Lung (tissue), 12 donors: ENCODE measurements around the gene CXCL17. TPM values are rescaled to one million over a fixed set of nuclear protein-coding genes. Genes with fewer than 3 reads are reported as not detected.

Experiments used
- ATAC-seq: fragments of 200-7000 bp; cut with Tn5 transposase; one replicate; pipeline ENCODE4 v1.9.1; 2020; ENCODE audit warnings: moderate number of reproducible peaks; ENCODE audit not compliant: insufficient read depth, low FRiP score
- DNase-seq, 3 donors: peaks; one replicate each; pipeline ENCODE4 v3.0.0-alpha.2; 2013 to 2017
- H3K27ac ChIP-seq, 2 donors: one replicate each; pipeline ENCODE4 v1.5.1; 2013; ENCODE audit warnings: mild to moderate bottlenecking in 2 of 2, moderate library complexity in 2 of 2, control low read depth in 1 of 2, inconsistent platforms in 1 of 2, low read depth in 1 of 2, low read length in 1 of 2
- H3K27me3 ChIP-seq, 3 donors: one replicate each; pipeline ENCODE4 v1.5.1; 2013; ENCODE audit warnings: low read length in 2 of 3; ENCODE audit not compliant: control insufficient read depth in 3 of 3, insufficient read depth in 3 of 3
- H3K36me3 ChIP-seq, 4 donors: one replicate each; pipeline ENCODE4 v1.5.1; 2013; ENCODE audit warnings: low read length in 4 of 4, mild to moderate bottlenecking in 1 of 4, moderate library complexity in 1 of 4; ENCODE audit not compliant: control insufficient read depth in 4 of 4, insufficient read depth in 4 of 4
- H3K4me1 ChIP-seq, 5 donors: one replicate each; pipeline ENCODE4 v1.5.1; 2013; ENCODE audit warnings: low read length in 5 of 5, mild to moderate bottlenecking in 2 of 5, moderate library complexity in 1 of 5; ENCODE audit not compliant: control insufficient read depth in 5 of 5, insufficient read depth in 5 of 5
- H3K4me3 ChIP-seq: one replicate; pipeline ENCODE4 v1.5.1; 2013; ENCODE audit warnings: mild to moderate bottlenecking, control low read depth, moderate library complexity
- H3K9ac ChIP-seq, 2 donors: one replicate each; pipeline ENCODE4 v1.5.1; 2013; ENCODE audit warnings: low read length in 2 of 2, control low read depth in 1 of 2; ENCODE audit not compliant: insufficient read depth in 1 of 2
- H3K9me3 ChIP-seq, 4 donors: one replicate each; pipeline ENCODE4 v1.5.1; 2013; ENCODE audit warnings: low read length in 3 of 4, mild to moderate bottlenecking in 1 of 4, moderate library complexity in 1 of 4; ENCODE audit not compliant: control insufficient read depth in 4 of 4, insufficient read depth in 3 of 4
- CTCF ChIP-seq: IDR thresholded peaks from 2 replicates; pipeline ENCODE4 v1.5.1; 2012; ENCODE audit warnings: mild to moderate bottlenecking; ENCODE audit errors: control extremely low read depth, extremely low read depth
- WGBS, 2 donors: extraction: QIAGEN DNeasy Blood & Tissue Kit; methylation state at CpG; one replicate each; pipeline ENCODE4 v1.1.7; 2013; 5-methylcytosine and 5-hydroxymethylcytosine counted together
- polyA plus RNA-seq, 2 donors: library from polyadenylated mRNA; stranded (reverse); fragments of 200-250 nt; gene quantifications; one replicate each; pipeline ENCODE4 v1.2.1, GENCODE V29; 2013
- total RNA-seq, 2 donors: library from RNA; depleted of rRNA in 1 of 2; stranded (reverse); fragments of >200 nt in 1 of 2; gene quantifications; one replicate each; pipeline ENCODE4 v1.2.1, GENCODE V29; 2014 to 2021
- donor health status: control.
- donor health status: control.
- donor health status: Bipolar disorder and iron deficiency.
- donor health status: healthy.
- donor health status: DM: yes; HTN: yes; CAD: no.

Gene CXCL17
- total and polyA plus RNA-seq, 4 donors, result 98.9 to 688 (median 221) TPM

- Histone ChIP-seq H3K4me1 (peaks cover 2 to 22% (median 8%) of the 10 kb centered on the region in 5 donors), H3K9me3 (no peaks in the 10 kb centered on the region), H3K36me3 (no peaks in the 10 kb centered on the region), H3K4me3 (peak overlapping the region; percentile 7), H3K27ac (peak overlapping the region; percentile 62 to 78), H3K27me3 (peaks cover 0 to 7% (median 0%) of the 10 kb centered on the region in 3 donors), H3K9ac (peak overlapping the region; percentile 93 to 95)
- peak; percentile 96 for ATAC-seq
- no peak for TF ChIP-seq CTCF
- 2 to 5% methylated on average over 42 of the region's 42 CpGs for WGBS, 2 donors
- DNase-seq, result peak; percentile 99 to 100 (median 100)
Observed at GRCh38 chr19:42396381-42397262, 46.1 kb downstream of the CXCL17 start.

DNA sequence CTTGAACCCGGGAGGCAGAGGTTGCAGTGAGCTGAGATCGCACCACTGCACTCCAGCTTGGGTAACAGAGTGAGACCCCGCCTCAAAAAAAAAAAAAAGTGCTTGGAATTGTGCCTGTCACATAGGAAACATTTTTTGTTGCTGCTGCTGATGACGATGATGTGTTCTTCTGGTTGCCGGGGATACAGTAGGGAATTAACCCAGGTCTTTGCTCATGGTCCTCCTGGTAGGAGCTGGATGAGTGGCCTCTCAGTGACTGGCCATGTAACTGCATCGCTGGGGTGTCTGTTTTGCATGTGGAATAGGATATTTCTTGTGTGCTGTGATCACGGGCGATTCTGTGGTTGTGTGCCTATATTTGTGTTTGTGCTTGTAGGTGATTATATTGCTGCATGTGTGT, 48.0 kb downstream of the CXCL17 start:
- no peak overlapping the region for H3K27ac ChIP-seq
- no peak overlapping the region for H3K9ac ChIP-seq
- H3K27me3 ChIP-seq, result peaks cover 0 to 23% (median 10%) of the 10 kb centered on the region in 3 donors
- no peak for TF ChIP-seq CTCF
- peak in 1 of 3 donors; percentile 22 for DNase-seq
- H3K36me3 ChIP-seq, result no peaks in the 10 kb centered on the region
- H3K9me3 ChIP-seq, result peaks cover 0 to 2% (median 0%) of the 10 kb centered on the region in 4 donors
- 85 to 95% methylated on average over 8 of the region's 8 CpGs for WGBS, 2 donors
- peaks cover 0 to 16% (median 8%) of the 10 kb centered on the region in 5 donors for H3K4me1 ChIP-seq
- no peak for ATAC-seq
- no peak overlapping the region for H3K4me3 ChIP-seq

DNA sequence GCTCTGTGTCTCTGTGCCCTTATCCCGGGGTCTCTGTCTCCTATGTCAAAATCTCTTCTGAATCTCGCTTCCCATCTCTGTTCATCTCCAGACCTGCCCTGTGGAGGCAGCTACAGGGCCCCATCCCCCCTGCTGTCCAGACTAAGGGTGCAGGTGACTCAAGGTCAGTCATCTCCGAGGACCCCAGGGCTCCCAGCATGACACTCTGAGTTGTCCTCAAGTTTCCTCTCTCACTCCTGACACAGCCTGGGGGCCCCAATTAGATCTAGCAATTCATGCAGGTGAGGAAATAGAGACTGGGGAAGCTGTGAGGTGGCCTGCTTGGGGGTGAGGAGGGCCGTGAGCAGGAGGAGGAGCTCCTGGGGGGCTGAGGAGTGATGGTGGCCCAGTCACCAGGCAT, 50.6 kb downstream of the CXCL17 start:
- Histone ChIP-seq H3K27ac (no peak overlapping the region), H3K9ac (no peak overlapping the region), H3K4me3 (no peak overlapping the region), H3K36me3 (no peaks in the 10 kb centered on the region), H3K27me3 (peaks cover 0 to 29% (median 15%) of the 10 kb centered on the region in 3 donors), H3K9me3 (peaks cover 0 to 4% (median 0%) of the 10 kb centered on the region in 4 donors), H3K4me1 (peaks cover 0 to 8% (median under 1%) of the 10 kb centered on the region in 5 donors)
- no peak for TF ChIP-seq CTCF
- ATAC-seq, result no peak
- no peak for DNase-seq
- 72 to 82% methylated on average over 4 of the region's 4 CpGs for WGBS, 2 donors
